Ovary (tissue), 3 donors: ENCODE measurements around the gene CEP170B.

Experiments used
- CTCF ChIP-seq, 3 donors: fragments of 450-650 bp in 2 of 3; fragments of 200-600 bp in 1 of 3; IDR thresholded peaks; one replicate each; pipeline versions ENCODE4 v1.5.1 to v1.8.0; 2016 to 2022; ENCODE audit warnings: antibody characterized with exemption in 3 of 3, mild to moderate bottlenecking in 1 of 3
- EP300 ChIP-seq: sonication (generic); formaldehyde crosslinking; IDR thresholded peaks from one replicate; pipeline ENCODE4 v1.6.1; 2017; ENCODE audit warnings: antibody characterized with exemption
- POLR2A ChIP-seq: fragments of 450-650 bp; IDR thresholded peaks from one replicate; pipeline ENCODE4 v1.6.1; 2017; ENCODE audit warnings: antibody characterized with exemption, mild to moderate bottlenecking, moderate library complexity
- donor health status: DM: no; HTN: no; CAD: no.

- TF ChIP-seq CTCF (IDR thresholded peaks at IDR 0.05) (no peak), POLR2A (no peak), EP300 (no peak)
Observed at GRCh38 chr14:104824353-104824997, 40.6 kb upstream of the CEP170B start.
